ENCODE data around the gene ADORA1.

Gene ADORA1

DNA sequence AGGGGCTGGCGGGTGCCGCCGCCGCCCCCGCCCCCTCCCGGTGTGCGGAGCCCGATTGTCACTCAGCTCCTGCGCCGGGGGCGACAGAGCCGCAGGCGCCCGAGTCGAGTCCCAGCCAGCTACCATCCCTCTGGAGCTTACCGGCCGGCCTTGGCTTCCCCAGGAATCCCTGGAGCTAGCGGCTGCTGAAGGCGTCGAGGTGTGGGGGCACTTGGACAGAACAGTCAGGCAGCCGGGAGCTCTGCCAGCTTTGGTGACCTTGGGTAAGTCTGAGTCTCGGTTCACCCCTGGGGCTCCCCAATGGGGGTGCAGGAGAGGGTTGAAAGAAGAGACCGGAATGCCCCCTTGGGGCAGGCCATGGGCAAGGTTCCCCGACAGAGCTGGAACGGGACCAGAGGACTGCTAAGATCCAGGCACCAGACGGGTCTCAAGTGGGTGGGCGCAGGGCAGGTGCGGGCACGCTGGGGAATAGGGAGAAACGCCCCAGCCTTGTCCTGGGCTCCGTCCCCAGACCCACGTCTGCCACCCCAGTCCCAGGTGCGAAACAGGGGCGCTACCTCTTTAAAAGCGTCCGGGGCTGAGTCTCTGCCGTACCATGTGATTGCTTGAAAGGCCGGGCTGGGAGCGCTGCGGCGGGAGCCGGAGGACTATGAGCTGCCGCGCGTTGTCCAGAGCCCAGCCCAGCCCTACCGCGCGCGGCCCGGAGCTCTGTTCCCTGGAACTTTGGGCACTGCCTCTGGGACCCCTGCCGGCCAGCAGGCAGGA is at the start of gene ADORA1:
ADORA1 (plus strand) TSS at position 61 of the 765 bp plus-strand sequence. CDS start 1,116 bp downstream, outside the sequence.
- H3K4me3 ChIP-seq (ENCODE audit: low read depth, low read length) = peak within 1 kb of the TSS; percentile 21

DNA sequence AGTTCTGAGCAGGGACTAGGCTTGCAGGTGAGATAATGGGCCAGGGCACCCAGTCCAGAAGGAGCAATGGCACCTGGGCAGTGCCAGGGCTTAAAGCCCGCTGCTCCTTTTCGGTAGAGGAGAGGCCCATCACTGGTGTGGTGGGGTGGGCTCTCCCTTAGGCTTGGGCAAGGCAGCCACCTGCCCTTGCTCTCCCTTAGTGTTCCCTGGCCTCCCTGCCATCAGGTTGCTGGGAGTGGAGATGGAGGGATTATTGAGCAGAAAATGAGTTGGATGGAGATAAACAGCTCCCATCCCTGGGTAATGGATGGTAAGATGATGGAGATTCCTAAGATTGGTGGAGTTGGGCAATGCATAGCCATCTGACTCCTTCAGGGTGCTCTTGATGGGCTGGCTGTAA is 49.6 kb upstream of the ADORA1 start:
- no peak overlapping the region for H3K4me3 ChIP-seq (ENCODE audit: low read depth, low read length)

DNA sequence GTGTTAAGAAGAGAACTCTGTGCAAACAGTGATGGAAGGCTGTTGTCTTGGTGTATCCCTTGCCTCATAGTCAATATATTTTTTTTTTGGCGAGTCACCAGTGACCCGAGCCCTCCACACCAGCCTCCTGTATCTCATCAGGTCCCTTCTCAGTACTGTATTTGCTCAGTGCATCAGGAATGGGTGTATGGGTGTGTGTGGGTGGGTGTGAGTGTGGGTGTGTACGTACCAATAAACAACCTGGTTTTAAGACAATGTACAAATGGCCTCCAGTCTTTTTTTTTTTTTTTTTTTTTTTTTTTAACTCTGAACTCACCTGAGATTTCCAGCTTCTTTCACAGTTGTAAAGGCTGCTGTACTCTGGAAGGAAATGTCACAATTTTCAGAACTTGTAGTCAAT is 49.0 kb upstream of the ADORA1 start:
- H3K4me3 ChIP-seq (ENCODE audit: low read depth, low read length) = no peak overlapping the region

DNA sequence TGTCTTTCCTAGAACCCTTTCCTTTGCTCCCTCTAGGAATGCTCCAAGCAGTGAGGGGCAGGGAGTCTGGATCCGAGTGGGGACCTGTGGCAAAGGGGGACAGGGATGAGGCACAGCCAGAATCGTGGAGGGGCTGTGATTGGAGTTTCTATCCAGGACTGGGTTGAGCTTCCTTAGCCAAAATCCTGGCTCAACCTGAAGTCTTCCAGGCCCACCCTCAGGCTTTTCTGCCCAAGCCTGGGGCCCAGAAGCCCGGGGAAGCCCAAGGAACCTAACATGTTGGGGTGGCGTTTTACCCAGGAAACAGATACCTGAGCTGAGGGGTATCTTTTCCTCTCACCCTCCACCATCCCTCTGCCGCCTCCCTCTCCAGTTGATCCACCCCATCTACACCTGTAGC is 47.1 kb upstream of the ADORA1 start:
- H3K4me3 ChIP-seq (ENCODE audit: low read depth, low read length) = no peak overlapping the region

DNA sequence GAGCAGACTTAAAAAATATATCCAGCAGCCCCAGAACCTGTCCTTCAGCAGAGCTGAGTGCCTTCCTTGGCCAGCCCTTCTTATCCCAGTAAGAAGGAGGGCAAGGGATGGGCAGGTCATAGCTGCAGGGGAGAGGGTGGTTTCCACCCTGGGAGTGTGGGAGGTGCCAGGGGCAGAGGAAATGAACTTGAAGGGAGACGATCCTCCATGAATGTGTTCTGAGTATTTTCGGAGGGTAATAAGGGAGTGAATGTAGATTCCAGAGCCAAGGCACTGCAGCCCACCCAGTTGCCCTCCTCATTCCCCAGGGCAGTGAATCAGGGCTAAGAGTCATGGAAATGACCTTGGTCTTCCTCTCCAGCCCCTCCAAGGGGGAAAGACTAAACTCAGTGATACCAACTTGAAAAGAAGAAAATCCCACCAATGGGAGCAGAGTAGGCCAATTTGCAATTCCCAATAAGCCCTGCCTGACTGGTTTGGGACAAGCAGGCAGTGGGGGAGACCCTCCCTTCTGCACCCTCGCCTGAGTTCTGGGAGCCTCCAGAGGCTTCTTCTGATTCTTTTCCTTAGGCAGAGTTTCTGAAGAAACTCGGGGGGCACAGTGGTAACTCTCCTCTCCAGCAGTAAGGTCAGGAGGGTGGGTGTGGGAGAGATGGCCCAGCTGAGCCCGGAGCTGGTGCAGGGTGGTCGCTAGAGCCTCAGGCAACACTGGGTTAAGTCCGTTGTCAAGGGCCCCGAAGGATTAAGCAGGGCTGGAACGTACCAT is 45.9 kb upstream of the ADORA1 start:
- no peak overlapping the region for H3K4me3 ChIP-seq (ENCODE audit: low read depth, low read length)

DNA sequence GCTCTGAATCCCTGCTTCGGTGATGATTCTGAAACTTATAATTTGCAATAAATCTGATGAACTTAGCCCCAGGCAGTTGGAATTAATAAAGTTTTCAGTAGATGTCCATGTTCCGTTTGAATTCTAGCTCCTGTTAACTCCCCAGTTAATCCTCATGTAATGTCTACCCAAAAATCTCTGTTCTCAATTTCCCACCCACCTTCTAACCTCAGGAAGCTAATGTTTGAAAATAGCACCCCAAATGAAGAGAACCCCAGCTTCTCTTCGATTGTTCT is 45.4 kb upstream of the ADORA1 start:
- no peak overlapping the region for H3K4me3 ChIP-seq (ENCODE audit: low read depth, low read length)

DNA sequence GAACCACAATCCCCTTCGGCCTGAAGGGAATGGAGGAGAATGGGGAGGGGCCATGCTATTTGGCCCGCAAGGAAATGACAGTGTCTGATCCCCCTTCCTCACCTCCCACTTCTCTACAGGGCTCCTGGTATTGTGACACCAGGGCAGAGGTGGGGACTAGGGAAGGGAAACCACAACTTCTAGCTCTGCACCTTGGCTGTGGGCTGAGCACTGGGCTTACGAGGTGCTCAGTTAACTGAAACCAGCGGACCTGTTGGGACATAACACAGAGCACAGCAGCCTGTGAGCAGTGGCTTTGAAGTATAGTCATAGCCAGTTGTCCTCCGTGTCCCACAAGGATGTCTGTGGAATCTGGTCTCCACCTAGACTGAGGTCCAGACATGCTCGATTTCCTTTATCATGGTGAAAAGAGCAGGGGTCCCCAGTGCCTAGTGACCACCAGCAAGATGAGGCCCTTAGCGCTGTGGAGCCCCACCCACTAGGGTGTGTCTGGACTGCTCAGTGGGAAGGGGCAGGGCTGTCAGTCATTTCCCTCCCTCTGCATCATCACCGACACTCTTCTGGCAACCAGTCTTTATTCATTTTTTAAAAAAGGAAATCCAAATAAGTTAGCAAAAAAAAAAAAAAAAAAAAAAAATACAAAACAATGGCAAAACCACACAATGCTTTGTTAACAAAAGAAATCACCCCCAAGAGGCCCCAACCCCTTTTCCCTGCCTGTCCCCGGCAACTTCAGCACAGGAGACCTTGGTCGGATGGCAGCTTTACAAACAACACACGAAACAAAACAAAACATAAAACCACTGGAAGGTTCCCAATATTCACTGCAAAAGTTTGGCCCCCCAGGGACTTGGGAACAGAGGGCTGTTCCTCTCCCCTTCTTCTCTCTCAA is 44.7 kb upstream of the ADORA1 start:
- H3K4me3 ChIP-seq (ENCODE audit: low read depth, low read length) = no peak overlapping the region

DNA sequence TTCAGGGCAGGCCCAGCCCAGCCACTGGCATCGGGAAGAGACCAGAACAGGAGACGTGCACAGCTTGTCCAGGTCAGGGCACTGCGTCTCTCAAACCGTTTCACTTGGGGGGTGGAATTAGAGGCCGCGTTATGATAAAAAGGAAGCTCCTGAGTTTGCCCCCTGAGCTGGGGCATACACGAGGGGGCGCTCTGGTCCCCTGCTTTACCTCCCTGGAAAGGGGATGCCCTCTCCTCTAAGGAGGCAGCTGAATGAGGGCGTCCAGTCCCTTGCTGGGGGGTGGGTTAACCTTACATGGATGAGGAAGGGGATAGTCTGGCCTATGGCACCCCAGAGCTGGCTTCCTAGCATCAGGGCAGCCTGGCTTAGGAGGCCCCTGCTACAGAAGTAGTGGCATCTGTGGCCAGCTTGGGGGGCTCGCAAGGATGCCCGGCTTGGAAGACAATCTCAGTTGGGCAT is 44.0 kb upstream of the ADORA1 start:
- no peak overlapping the region for H3K4me3 ChIP-seq (ENCODE audit: low read depth, low read length)

DNA sequence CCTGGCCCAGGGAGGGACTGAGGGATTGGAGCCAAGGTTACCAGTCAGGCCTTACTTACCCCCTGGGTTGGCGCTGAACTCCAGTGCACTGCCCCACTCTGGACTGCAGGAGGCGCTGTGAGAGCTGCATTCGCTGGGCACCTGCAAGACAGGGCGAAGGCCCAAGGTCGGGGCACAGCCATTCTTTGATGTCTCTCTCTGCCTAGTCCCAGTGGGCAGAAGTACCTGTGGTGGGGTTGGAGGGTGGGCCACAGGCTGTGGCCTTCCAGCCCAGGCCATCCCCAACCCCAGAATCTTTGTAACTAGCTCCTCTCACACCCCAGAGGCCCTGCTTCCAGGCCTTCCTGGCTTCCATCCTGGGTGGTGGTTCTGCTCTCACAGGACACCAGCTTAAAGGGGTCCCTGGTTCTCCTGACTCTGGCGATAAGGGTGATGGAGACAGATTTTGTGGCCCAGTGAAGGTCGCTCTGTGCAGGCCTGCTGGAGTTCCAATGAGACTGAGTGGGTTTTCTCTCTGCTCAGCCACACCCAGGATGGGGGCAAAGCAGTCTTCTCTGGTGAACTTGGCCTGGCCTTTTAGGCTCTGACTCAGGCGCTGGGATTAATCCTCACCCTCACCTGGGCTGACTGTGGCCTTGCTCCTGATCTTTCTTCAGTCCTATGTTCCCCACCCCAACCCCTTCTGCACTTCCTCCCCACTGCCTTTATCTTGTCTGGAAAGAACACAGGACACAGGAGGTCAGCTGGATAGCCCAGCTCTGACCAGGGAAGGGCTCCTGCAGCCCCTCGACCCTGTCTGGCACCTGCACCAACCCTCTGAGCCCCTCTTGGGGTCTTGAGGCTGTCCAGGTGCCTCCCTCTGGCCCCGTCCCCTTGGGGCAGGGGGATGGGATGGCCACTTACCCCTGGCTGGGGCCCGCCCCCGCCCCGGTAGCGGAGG is 42.7 kb upstream of the ADORA1 start:
- H3K4me3 ChIP-seq (ENCODE audit: low read depth, low read length) = no peak overlapping the region

DNA sequence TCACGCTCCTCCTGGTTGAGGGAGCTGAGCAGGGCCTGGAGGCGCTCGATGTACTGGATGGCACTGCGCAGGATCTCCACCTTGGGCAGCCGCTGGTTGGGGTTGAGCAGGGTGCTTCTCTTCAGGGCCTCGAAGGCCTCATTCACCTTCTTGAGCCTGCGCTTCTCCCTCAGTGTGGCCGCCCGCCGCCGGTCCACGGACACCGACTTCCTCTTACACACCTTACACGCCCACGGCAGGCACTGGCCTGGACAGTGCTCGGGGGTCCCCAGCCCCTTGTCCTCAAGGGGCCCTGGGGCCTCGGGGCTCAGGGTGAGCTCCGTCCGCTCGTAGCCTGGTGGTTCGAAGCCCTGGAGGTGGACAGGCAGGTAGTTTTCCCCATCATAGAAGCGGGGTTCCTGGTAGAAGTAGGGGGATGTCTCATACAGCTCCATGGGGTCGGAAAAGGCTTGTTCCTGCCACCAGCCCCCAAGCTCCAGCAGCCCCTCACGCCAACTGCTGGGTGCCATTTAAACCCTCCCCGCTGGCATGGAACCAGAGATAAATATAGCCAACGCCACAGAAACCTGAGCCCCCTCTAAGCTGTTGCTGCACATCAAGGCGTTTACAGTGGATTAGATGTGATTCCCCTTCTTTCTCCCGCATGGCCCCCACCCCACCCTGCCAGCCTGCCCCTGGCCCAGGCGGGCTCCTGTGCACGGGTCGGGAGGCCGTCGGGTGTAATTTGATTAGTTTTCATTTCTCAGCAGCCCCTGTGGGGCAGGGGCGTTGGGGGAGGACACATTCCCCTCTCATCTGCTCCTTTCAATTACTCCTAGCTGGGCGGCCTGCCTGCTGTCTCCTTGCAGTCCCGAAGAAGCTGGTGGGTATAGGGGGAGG is 41.8 kb upstream of the ADORA1 start, which contains the start of gene MYOG:
MYOG (minus strand) TSS at position 485 of the 879 bp plus-strand sequence; CDS start at position 434, 51 bp downstream.
- H3K4me3 ChIP-seq (ENCODE audit: low read depth, low read length) = no peak within 1 kb of the TSS

DNA sequence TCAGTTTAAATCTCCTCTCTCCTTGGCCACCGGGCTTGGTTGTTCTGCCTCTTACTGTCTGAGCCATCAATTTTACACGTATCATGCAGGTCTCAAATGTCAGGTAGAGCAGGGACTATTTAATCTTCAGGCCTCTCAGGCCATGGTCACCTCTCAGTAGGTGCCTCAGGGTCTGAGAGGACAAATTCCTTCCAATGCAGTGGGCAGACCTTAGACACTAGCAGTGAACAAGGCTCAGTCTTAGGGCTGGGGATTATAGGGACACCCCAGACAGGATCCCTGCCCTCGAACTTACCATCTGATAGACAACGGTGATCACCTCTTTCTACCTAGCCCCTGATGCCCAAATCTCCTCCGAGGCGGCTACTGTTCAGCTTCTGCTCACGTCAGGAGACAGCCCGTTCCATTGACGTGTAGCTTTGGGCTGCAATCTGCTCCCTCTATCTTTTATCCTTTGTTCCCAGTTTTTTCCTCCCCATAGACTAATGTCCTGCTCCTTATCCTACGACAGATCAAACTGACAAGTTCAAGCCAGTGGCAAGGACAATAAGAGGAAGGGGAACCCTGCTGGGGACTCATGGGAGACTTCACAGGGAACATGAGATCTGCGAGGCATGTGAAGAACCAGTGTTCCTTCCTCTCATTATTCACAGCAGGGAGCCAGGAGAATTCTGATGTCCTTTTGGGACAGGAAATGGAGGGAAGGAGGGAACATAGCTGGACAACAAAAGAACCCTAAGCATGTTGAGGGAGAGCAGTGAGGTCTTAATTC is 40.3 kb upstream of the ADORA1 start:
- no peak overlapping the region for H3K4me3 ChIP-seq (ENCODE audit: low read depth, low read length)

DNA sequence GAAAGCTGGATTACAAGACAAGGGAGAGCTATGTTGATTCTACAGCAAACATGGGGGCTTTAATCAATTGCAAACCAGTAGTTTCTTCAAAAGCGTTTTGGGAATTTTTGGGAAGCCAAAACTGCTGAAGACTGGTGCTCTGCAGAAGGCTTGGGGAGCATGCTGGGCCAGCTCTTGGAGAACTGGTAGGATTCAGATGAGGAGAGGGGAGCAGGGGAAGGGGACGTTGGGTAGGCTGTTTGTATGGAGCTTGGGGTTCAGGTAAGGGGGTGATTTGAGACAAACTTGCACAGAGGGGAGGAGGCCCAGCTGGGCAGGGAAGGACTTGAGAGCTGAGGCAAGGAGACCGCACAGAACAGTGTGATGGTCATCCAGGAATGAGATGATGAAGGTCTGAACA is 39.1 kb upstream of the ADORA1 start:
- no peak overlapping the region for H3K4me3 ChIP-seq (ENCODE audit: low read depth, low read length)

DNA sequence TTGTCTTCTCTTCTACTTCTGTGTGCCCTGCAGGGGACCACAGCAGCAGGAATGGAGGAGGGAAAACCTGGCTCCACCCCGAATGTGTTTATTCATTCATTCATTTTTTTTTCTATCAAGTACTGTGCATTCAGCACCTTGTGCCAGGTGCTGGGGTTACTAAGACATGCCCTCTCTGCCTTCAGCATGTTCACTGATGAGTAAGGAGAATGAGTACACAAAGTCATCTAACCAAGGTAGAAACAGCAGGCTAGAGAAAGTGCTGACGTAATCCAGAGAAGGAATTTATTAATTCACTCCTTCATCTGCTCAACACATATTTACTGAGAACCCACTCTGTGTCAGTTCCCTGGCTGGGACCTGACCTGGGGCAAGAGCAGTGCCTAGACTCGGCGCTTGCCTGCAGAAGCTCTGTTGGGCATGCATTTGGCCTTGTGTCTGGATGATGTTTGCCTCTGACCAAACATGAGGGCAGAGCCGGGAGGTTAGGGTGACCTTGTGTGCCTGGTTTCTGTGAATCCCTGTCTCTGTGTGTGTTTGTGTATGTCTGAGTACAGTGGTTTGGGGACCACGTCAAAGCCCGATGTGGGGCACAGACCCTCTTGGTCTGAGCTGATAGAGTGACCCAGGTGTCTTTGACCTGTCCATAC is 38.4 kb upstream of the ADORA1 start:
- H3K4me3 ChIP-seq (ENCODE audit: low read depth, low read length) = no peak overlapping the region

DNA sequence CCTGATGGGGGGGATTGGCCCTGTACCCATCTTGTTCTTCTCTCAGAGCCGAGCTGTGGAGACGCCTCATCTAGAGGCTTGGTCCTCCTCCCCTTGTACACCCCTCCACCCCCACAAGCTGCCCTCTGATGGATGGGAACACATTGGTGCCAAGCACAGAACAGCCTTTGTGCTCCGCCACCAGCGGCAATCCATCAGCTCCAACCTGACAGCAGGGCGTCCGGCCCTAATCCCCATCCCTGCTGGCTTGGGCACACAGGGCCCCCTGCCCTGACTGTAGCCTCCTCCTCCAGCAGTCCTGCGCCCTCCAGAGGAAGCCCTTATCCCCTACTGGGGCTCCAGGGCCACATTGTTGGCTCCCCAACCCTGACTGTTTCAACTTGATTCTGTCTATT is 37.9 kb upstream of the ADORA1 start:
- no peak overlapping the region for H3K4me3 ChIP-seq (ENCODE audit: low read depth, low read length)

DNA sequence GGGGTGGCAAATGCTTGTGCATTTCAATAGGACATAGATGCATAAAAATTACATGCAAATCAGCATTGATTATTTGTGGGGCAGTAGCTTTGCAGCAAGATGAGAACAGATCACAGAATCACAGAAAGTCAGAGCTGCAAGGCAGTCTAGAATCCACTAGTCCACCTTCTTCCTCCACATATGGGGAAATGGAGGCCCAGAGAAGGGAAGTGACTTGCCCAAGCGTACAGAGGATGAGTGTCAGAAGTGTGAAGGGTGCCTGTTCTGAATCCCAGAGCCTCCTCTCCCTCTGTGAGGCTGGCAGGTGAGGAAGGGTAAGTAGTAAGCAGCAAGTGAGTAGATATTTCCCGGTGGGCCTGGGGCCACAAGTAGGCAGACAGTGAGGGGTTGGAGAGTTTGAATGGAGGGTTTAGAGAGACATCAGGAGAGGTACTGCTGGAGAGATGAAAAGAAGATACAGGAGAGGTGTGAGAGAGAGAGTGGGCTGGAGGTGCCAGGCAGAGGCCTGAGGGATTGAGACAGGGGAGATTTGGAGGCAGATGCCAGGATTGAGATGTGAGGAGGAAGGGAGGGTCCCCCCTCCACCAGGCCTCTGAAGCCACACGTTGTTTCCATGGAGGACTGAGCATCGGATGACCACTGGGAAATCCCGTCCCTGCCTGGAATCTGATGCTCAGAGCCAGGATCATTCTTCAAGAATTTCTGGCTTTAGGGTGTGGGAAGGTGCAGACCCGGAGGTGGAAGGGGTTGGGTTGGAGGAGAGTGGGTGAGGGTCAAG is 36.9 kb upstream of the ADORA1 start:
- no peak overlapping the region for H3K4me3 ChIP-seq (ENCODE audit: low read depth, low read length)

DNA sequence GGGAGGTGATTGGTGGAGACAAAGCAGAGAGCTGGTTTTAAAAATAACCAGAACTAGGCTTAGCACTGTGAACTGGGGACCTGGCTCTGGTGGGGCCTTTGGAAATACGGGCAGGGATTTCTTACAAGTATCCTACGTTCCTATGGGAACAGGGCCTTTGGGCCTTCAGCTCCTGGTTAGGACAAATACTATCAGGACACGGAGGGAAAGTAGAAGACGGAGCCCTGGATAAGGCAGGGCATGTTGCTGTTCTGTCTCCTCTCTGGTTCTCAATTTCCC is 36.4 kb upstream of the ADORA1 start:
- H3K4me3 ChIP-seq (ENCODE audit: low read depth, low read length) = no peak overlapping the region

DNA sequence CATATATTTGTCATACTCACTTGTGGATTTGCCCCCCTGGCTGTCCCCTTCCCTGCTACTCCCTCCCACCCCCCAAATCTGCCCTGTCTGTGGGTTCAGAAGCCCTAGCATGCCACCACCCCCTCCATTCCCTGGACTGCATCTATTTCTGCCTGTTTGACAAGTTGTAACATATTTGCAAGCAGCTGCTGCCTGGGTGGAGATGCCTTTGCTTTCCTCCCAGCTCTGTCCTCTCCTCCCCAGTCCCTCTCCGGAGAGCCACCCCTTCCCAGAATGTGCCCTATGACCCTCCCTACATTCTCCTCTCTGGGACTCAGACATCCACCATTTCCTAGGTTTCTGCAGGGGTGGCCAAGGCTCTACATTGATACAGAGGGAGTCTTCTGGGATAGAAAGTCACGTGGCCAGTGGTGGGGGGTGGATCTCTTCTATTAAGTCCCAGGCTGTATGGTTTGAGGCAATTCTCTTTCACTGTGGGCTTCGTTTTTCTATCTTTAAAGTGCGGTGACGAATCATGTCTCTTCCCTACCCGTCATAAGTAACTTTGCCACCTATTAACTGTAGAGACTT is 35.7 kb upstream of the ADORA1 start:
- H3K4me3 ChIP-seq (ENCODE audit: low read depth, low read length) = no peak overlapping the region
